ENCODE measurements around the gene IMPG1. TPM values are rescaled to one million over a fixed set of nuclear protein-coding genes. Genes with fewer than 3 reads are reported as not detected.

Gene IMPG1
- polyA plus RNA-seq, 1 donor (not counting 4 experiments of a cell fraction or from before 2014, with no cell fraction given), result not detected

- DNase-seq (ENCODE audit: low read depth, low spot score), result peak; percentile 15
- Histone ChIP-seq H2AFZ (ENCODE audit: control insufficient read depth, low read length) (peak overlapping the region; percentile 42), H3K9me3 (ENCODE audit: control insufficient read depth, low read depth, low read length) (no peaks in the 10 kb centered on the region), H3K9ac (ENCODE audit: control insufficient read depth, extremely low read depth, insufficient read depth, low read length) (no peak overlapping the region), H4K20me1 (ENCODE audit: control insufficient read depth, extremely low read depth, insufficient read depth, low read length) (no peaks in the 10 kb centered on the region), H3K4me2 (ENCODE audit: control insufficient read depth, extremely low read depth, insufficient read depth, low read depth, low read length) (peak overlapping the region; percentile 76), H3K4me3 (ENCODE audit: control insufficient read depth in 2 of 3, extremely low read depth in 1 of 3, insufficient read depth in 2 of 3, low read depth in 1 of 3, low read length in 3 of 3) (peak overlapping the region in 2 of 3 experiments; percentile 2 to 16), H3K27ac (ENCODE audit: control insufficient read depth, insufficient read depth, low read length) (no peak overlapping the region), H3K36me3 (ENCODE audit: control insufficient read depth in 2 of 2, extremely low read depth in 1 of 2, insufficient read depth in 2 of 2, low read length in 2 of 2) (no peaks in the 10 kb centered on the region), H3K9me1 (ENCODE audit: control insufficient read depth, extremely low read depth, insufficient read depth, low read length) (no peaks in the 10 kb centered on the region), H3K4me1 (ENCODE audit: control insufficient read depth, extremely low read depth, insufficient read depth, low read length) (no peaks in the 10 kb centered on the region), H3K27me3 (ENCODE audit: control insufficient read depth, extremely low read depth, insufficient read depth, low read length) (no peaks in the 10 kb centered on the region), H3K79me2 (ENCODE audit: control insufficient read depth, insufficient read depth, low read length) (no peaks in the 10 kb centered on the region)
- TF ChIP-seq EZH2 (IDR thresholded peaks at IDR 0.05; ENCODE audit: low read length) (no peak), CTCF (optimal IDR thresholded peaks at IDR 0.05 in 1 of 3, IDR thresholded peaks at IDR 0.05 in 1 of 3, conservative IDR thresholded peaks at IDR 0.05 in 1 of 3; ENCODE audit: extremely low read depth in 1 of 3, insufficient read depth in 2 of 3, low read length in 3 of 3) (peak; percentile 67 to 81 (median 68))
- dilution Hi-C loops (cut with MboI; ENCODE audit: extremely low pct_ligation_motif_present, low sequenced_read_pairs), result no loop called here
- FAIRE-seq, result peak; percentile 83
These were observed 137.6 kb downstream of the IMPG1 start for GRCh38 chr6:75934643-75935472.

- FAIRE-seq, result no peak
- no peak for DNase-seq (ENCODE audit: low read depth, low spot score)
- dilution Hi-C loops (cut with MboI; ENCODE audit: extremely low pct_ligation_motif_present, low sequenced_read_pairs), result no loop called here
- no peaks in the 10 kb centered on the region for H3K9me1 ChIP-seq (ENCODE audit: control insufficient read depth, extremely low read depth, insufficient read depth, low read length)
- TF ChIP-seq CTCF (optimal IDR thresholded peaks at IDR 0.05 in 1 of 3, IDR thresholded peaks at IDR 0.05 in 1 of 3, conservative IDR thresholded peaks at IDR 0.05 in 1 of 3; ENCODE audit: extremely low read depth in 1 of 3, insufficient read depth in 2 of 3, low read length in 3 of 3) (no peak), EZH2 (IDR thresholded peaks at IDR 0.05; ENCODE audit: low read length) (no peak)
- no peak overlapping the region for H3K4me3 ChIP-seq (ENCODE audit: control insufficient read depth in 2 of 3, extremely low read depth in 1 of 3, insufficient read depth in 2 of 3, low read depth in 1 of 3, low read length in 3 of 3)
- no peaks in the 10 kb centered on the region for H3K36me3 ChIP-seq (ENCODE audit: control insufficient read depth in 2 of 2, extremely low read depth in 1 of 2, insufficient read depth in 2 of 2, low read length in 2 of 2)
- no peaks in the 10 kb centered on the region for H3K79me2 ChIP-seq (ENCODE audit: control insufficient read depth, insufficient read depth, low read length)
- no peaks in the 10 kb centered on the region for H3K9me3 ChIP-seq (ENCODE audit: control insufficient read depth, low read depth, low read length)
- H3K27ac ChIP-seq (ENCODE audit: control insufficient read depth, insufficient read depth, low read length), result no peak overlapping the region
- H2AFZ ChIP-seq (ENCODE audit: control insufficient read depth, low read length), result no peak overlapping the region
- no peaks in the 10 kb centered on the region for H3K4me1 ChIP-seq (ENCODE audit: control insufficient read depth, extremely low read depth, insufficient read depth, low read length)
- H3K27me3 ChIP-seq (ENCODE audit: control insufficient read depth, extremely low read depth, insufficient read depth, low read length), result no peaks in the 10 kb centered on the region
- no peaks in the 10 kb centered on the region for H4K20me1 ChIP-seq (ENCODE audit: control insufficient read depth, extremely low read depth, insufficient read depth, low read length)
- H3K4me2 ChIP-seq (ENCODE audit: control insufficient read depth, extremely low read depth, insufficient read depth, low read depth, low read length), result no peak overlapping the region
- H3K9ac ChIP-seq (ENCODE audit: control insufficient read depth, extremely low read depth, insufficient read depth, low read length), result no peak overlapping the region
These were observed 139.0 kb downstream of the IMPG1 start for GRCh38 chr6:75933387-75933975.
